PC-3 (cell line): Measurements from ENCODE around the gene LYRM4.

Experiments
- CTCF ChIP-seq: fragments of 300-600 bp; sonication (generic); conservative IDR thresholded peaks from 2 replicates; pipeline ENCODE4 v1.5.1; 2017; ENCODE audit warnings: antibody characterized with exemption, low read depth, mild to moderate bottlenecking, low read length
- EZH2phosphoT487 ChIP-seq: fragments of 300-600 bp; sonication (generic); IDR thresholded peaks from 2 replicates; pipeline ENCODE4 v1.6.1; 2018; ENCODE audit warnings: mild to moderate bottlenecking, antibody characterized with exemption, low read length, borderline replicate concordance

GRCh38 chr6:5071216-5071615 lies 189.5 kb downstream of the LYRM4 start:
- TF ChIP-seq CTCF (no peak), EZH2phosphoT487 (no peak)
